SK-N-SH (cell line): ENCODE measurements around the gene RALBP1. TPM values are rescaled to one million over a fixed set of nuclear protein-coding genes. Genes with fewer than 3 reads are reported as not detected.
"Not testable (repeated sequence)": the region's sequence is repeated elsewhere in the genome, so short reads cannot be mapped to it uniquely, and the experiment has no call there.

Experiments
- CTCF ChIA-PET: fragments of 300-600, 350-600 bp; formaldehyde crosslinking; extraction: SDS; loops from one replicate; lab custom pipeline; 2021; lab: Yijun Ruan, JAX
- POLR2A ChIA-PET: fragments of 350-600 bp; sonication (Branson Sonifier 250); formaldehyde crosslinking; extraction: SDS; loops from one replicate; lab custom pipeline; 2020; ENCODE audit warnings: antibody characterized with exemption, inconsistent platforms; lab: Yijun Ruan, JAX
- DNase-seq: peaks from one replicate; pipeline ENCODE4 v3.0.0; 2012
- H2AFZ ChIP-seq: fragments of 200-600 bp; sonication (generic); 2 replicates; pipeline ENCODE4 v1.8.1; 2016; ENCODE audit warnings: antibody characterized with exemption, mild to moderate bottlenecking, low read depth
- H3F3A ChIP-seq: fragments of 200-600 bp; sonication (generic); replicated peaks from 2 replicates; pipeline ENCODE3; 2016; ENCODE audit warnings: antibody characterized with exemption, mild to moderate bottlenecking; ENCODE audit not compliant: insufficient read depth
- H3K27ac ChIP-seq, 2 experiments: fragments of 200-500 bp in 1 of 2; fragments of 200-600 bp in 1 of 2; sonication (Bioruptor generic) in 1 of 2; sonication (generic), shearing (Covaris generic) in 1 of 2; 2 replicates each; pipeline versions ENCODE4 v1.5.1 to v1.6.1; 2014 to 2016; ENCODE audit warnings: low read depth in 2 of 2, inconsistent platforms in 1 of 2, low read length in 1 of 2, mild to moderate bottlenecking in 1 of 2, mixed read lengths in 1 of 2
- H3K27me3 ChIP-seq: fragments of 200-600 bp; sonication (generic), shearing (Covaris generic); 2 replicates; pipeline ENCODE4 v1.6.1; 2016; ENCODE audit warnings: mixed run types; ENCODE audit not compliant: insufficient read depth
- H3K36me3 ChIP-seq, 2 experiments: fragments of 200-500 bp in 1 of 2; fragments of 200-600 bp in 1 of 2; sonication (Bioruptor generic) in 1 of 2; sonication (generic) in 1 of 2; replicated peaks in 1 of 2; 2 replicates each; pipeline versions ENCODE3 to v1.5.1; 2014 to 2016; ENCODE audit warnings: low read length in 1 of 2, mild to moderate bottlenecking in 1 of 2; ENCODE audit not compliant: insufficient read depth in 2 of 2, control insufficient read depth in 1 of 2
- H3K4me1 ChIP-seq, 2 experiments: fragments of 200-500 bp in 1 of 2; fragments of 200-600 bp in 1 of 2; sonication (Bioruptor generic) in 1 of 2; sonication (generic), shearing (Covaris generic) in 1 of 2; 2 replicates each; pipeline versions ENCODE4 v1.5.1 to v1.6.1; 2014 to 2016; ENCODE audit warnings: low read depth in 1 of 2, low read length in 1 of 2, mixed run types in 1 of 2; ENCODE audit not compliant: insufficient read depth in 2 of 2, control insufficient read depth in 1 of 2
- H3K4me2 ChIP-seq: fragments of 200-600 bp; sonication (generic), shearing (Covaris generic); 2 replicates; pipeline ENCODE4 v1.6.1; 2017; ENCODE audit warnings: mixed run types
- H3K4me3 ChIP-seq, 2 experiments: fragments of 200-500 bp in 1 of 2; fragments of 200-600 bp in 1 of 2; sonication (Bioruptor generic) in 1 of 2; sonication (generic), shearing (Covaris generic) in 1 of 2; 2 replicates each; pipeline versions ENCODE4 v1.5.1 to v1.8.1; 2014 to 2016; ENCODE audit warnings: low read depth in 2 of 2, inconsistent platforms in 1 of 2, low read length in 1 of 2, mild to moderate bottlenecking in 1 of 2, mixed read lengths in 1 of 2, moderate library complexity in 1 of 2
- H3K79me2 ChIP-seq: fragments of 200-600 bp; sonication (generic); 2 replicates; pipeline ENCODE4 v1.8.1; 2017; ENCODE audit warnings: mild to moderate bottlenecking; ENCODE audit not compliant: insufficient read depth
- H3K9ac ChIP-seq: fragments of 200-600 bp; sonication (generic); 2 replicates; pipeline ENCODE4 v1.6.1; 2017; ENCODE audit warnings: mixed run types
- H3K9me2 ChIP-seq: fragments of 200-600 bp; sonication (generic); 2 replicates; pipeline ENCODE4 v1.6.1; 2017; ENCODE audit warnings: mixed run types
- H3K9me3 ChIP-seq: fragments of 200-600 bp; sonication (generic); 2 replicates; pipeline ENCODE4 v1.6.1; 2017; ENCODE audit warnings: mixed run types, mild to moderate bottlenecking, moderate library complexity
- H4K20me1 ChIP-seq: fragments of 200-600 bp; sonication (generic); 2 replicates; pipeline ENCODE4 v1.6.1; 2017; ENCODE audit warnings: mild to moderate bottlenecking, mixed run types; ENCODE audit not compliant: insufficient read depth
- CHD2 ChIP-seq: fragments of 150-350 bp; IDR thresholded peaks from 2 replicates; pipeline ENCODE4 v1.6.1; 2018; ENCODE audit warnings: low read length; ENCODE audit not compliant: partially characterized antibody
- CTCF ChIP-seq: fragments of 200-600 bp; sonication (generic); IDR thresholded peaks from 2 replicates; pipeline ENCODE4 v1.6.1; 2017; ENCODE audit warnings: antibody characterized with exemption, mild to moderate bottlenecking, moderate library complexity
- FOSL2 ChIP-seq: IDR thresholded peaks from 2 replicates; pipeline ENCODE4 v1.4.0; 2012; ENCODE audit warnings: low read depth, mild to moderate bottlenecking, moderate library complexity, borderline replicate concordance
- FOXJ3 ChIP-seq: sonication (generic); formaldehyde crosslinking; IDR thresholded peaks from 2 replicates; pipeline ENCODE4 v1.5.1; 2020; ENCODE audit warnings: mild to moderate bottlenecking, missing genetic modification reagents
- GABPA ChIP-seq: IDR thresholded peaks from 2 replicates; pipeline ENCODE4 v1.4.0; 2012; ENCODE audit warnings: low read depth, mild to moderate bottlenecking
- JUND ChIP-seq: IDR thresholded peaks from 2 replicates; pipeline ENCODE4 v1.4.0; 2012
- POLR2AphosphoS5 ChIP-seq: IDR thresholded peaks from 2 replicates; pipeline ENCODE4 v1.6.1; 2012; ENCODE audit warnings: low read depth, low read length
- REST ChIP-seq: IDR thresholded peaks from 2 replicates; pipeline ENCODE4 v1.6.1; 2012; ENCODE audit warnings: mild to moderate bottlenecking, low read depth, low read length, moderate library complexity
- TCF12 ChIP-seq: IDR thresholded peaks from 2 replicates; pipeline ENCODE4 v1.4.0; 2012
- TEAD4 ChIP-seq: IDR thresholded peaks from 2 replicates; pipeline ENCODE4 v1.4.0; 2012; ENCODE audit warnings: mild to moderate bottlenecking, borderline replicate concordance; ENCODE audit not compliant: insufficient read depth
- WGBS: methylation state at CpG from one replicate; pipeline ENCODE4 v1.1.6; 2017; ENCODE audit warnings: low lambda C conversion rate; 5-methylcytosine and 5-hydroxymethylcytosine counted together
- polyA plus RNA-seq, 3 experiments: library from polyadenylated mRNA; depleted of rRNA; stranded (reverse); fragments of >200 nt; gene quantifications; 2 replicates each; pipeline ENCODE4 v1.2.3, GENCODE V29; 2012
- TF ChIP-seq, protein P1 (sequence below): IDR thresholded peaks from 2 replicates; pipeline ENCODE4 v1.4.0; 2012; ENCODE audit warnings: low read depth

The RALBP1 gene
- polyA plus RNA-seq, 1 of the 3 experiments (the other 2 are of a cell fraction), result 43.8 TPM

DNA sequence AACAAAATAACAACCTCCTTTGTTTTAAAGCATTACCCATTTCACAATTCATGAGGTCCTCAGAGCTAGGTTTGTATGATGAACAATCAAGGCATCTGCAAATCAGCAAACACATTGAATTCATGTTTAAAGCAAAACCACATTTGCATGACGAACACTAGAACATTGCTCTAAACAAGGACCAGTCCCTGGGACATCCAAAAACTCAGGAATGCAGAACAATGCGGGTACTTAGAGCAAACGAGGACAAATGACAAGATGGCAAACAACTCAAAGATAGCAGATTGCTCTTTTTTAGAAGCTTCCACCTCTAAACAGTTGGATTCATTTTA lies 45.7 kb upstream of the RALBP1 start:
- Histone ChIP-seq H3K9ac (no peak overlapping the region), H3K9me2 (no peaks in the 10 kb centered on the region), H3K36me3 (no peaks in the 10 kb centered on the region), H4K20me1 (no peaks in the 10 kb centered on the region), H3F3A (no peaks in the 10 kb centered on the region), H3K4me2 (no peak overlapping the region), H3K4me1 (no peaks in the 10 kb centered on the region), H3K27ac (no peak overlapping the region), H3K9me3 (no peaks in the 10 kb centered on the region), H3K4me3 (no peak overlapping the region), H3K27me3 (no peaks in the 10 kb centered on the region), H3K79me2 (no peaks in the 10 kb centered on the region), H2AFZ (no peak overlapping the region)
- 55% methylated on average over 3 of the region's 3 CpGs for WGBS
- DNase-seq, result no peak
- ChIA-PET CTCF (no interaction called here), POLR2A (no interaction called here)
- no peak for TF ChIP-seq REST
- TF ChIP-seq CHD2, result no peak
- TF ChIP-seq, protein P1, sequence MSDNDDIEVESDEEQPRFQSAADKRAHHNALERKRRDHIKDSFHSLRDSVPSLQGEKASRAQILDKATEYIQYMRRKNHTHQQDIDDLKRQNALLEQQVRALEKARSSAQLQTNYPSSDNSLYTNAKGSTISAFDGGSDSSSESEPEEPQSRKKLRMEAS, result no peak
- no peak for TF ChIP-seq CTCF
- no peak for TF ChIP-seq FOXJ3
- TF ChIP-seq TCF12, result no peak
- TF ChIP-seq JUND, result no peak
- TF ChIP-seq TEAD4, result no peak
- TF ChIP-seq POLR2AphosphoS5, result no peak
- no peak for TF ChIP-seq FOSL2
- TF ChIP-seq GABPA, result no peak

GRCh38 chr18:9430315-9430714 lies 45.0 kb upstream of the RALBP1 start:
- H3K4me2 ChIP-seq, POLR2A ChIA-PET, H3F3A ChIP-seq, H3K27ac ChIP-seq, H3K9me2 ChIP-seq, H3K4me1 ChIP-seq, H4K20me1 ChIP-seq, H3K4me3 ChIP-seq, H3K9me3 ChIP-seq, H3K79me2 ChIP-seq, H3K27me3 ChIP-seq, DNase-seq, H3K36me3 ChIP-seq, H2AFZ ChIP-seq, H3K9ac ChIP-seq, CTCF ChIA-PET: not testable (repeated sequence)
- 85% methylated on average over 19 of the region's 22 CpGs for WGBS
